Caco-2 (cell line): Measurements from ENCODE around the gene LAMP5. TPM values are rescaled to one million over a fixed set of nuclear protein-coding genes. Genes with fewer than 3 reads are reported as not detected.

Source experiments
- BruUV-seq: library from RNA; stranded (reverse); fragments of 400-500 nt; replicated peaks from 2 replicates; lab custom pipeline; 2021; lab: Mats Ljungman, UMichigan
- CTCF ChIA-PET: fragments of 300-600 bp; sonication (Branson Sonifier 250); formaldehyde crosslinking; loops from one replicate; lab custom pipeline; 2022; ENCODE audit warnings: antibody characterized with exemption; lab: Charles Lee
- POLR2A ChIA-PET: fragments of 300-600 bp; sonication (Branson Sonifier 250); formaldehyde crosslinking; loops from one replicate; lab custom pipeline; 2022; ENCODE audit warnings: antibody characterized with exemption; lab: Charles Lee
- DNase-seq, 2 experiments: peaks; one replicate each; pipeline versions ENCODE4 v3.0.0 to v3.0.0-alpha.2; 2020 to 2022
- H3K27me3 ChIP-seq: replicated peaks from 2 replicates; pipeline ENCODE4 v1.6.0; 2011; ENCODE audit warnings: low read length; ENCODE audit not compliant: control insufficient read depth, insufficient read depth
- H3K36me3 ChIP-seq: 2 replicates; pipeline ENCODE4 v1.5.1; 2011; ENCODE audit warnings: low read length; ENCODE audit not compliant: control insufficient read depth, insufficient read depth
- H3K4me1 ChIP-seq: fragments of 250-450 bp; sonication (Bioruptor Pico); 2 replicates; pipeline ENCODE4 v1.5.1; 2020; ENCODE audit warnings: mild to moderate bottlenecking
- H3K4me3 ChIP-seq: 2 replicates; pipeline ENCODE4 v1.5.1; 2011; ENCODE audit warnings: low read depth, mild to moderate bottlenecking, control low read depth, low read length
- H3K9me3 ChIP-seq: fragments of 250-450 bp; sonication (Bioruptor Pico); 2 replicates; pipeline ENCODE4 v1.5.1; 2020; ENCODE audit warnings: mild to moderate bottlenecking, moderate library complexity
- H3K27ac Mint-ChIP-seq: one replicate; pipeline ENCODE4 v1.8.0; 2022; ENCODE audit warnings: mixed read lengths; ENCODE audit not compliant: unreplicated experiment
- H3K27me3 Mint-ChIP-seq: one replicate; pipeline ENCODE4 v1.8.0; 2022; ENCODE audit warnings: mixed read lengths; ENCODE audit not compliant: insufficient read depth, unreplicated experiment
- H3K36me3 Mint-ChIP-seq: one replicate; pipeline ENCODE4 v1.8.0; 2022; ENCODE audit warnings: mild to moderate bottlenecking, mixed read lengths; ENCODE audit not compliant: insufficient read depth, unreplicated experiment
- H3K4me1 Mint-ChIP-seq: one replicate; pipeline ENCODE4 v1.8.0; 2022; ENCODE audit warnings: low read depth, mixed read lengths; ENCODE audit not compliant: unreplicated experiment
- H3K4me3 Mint-ChIP-seq: one replicate; pipeline ENCODE4 v1.8.0; 2022; ENCODE audit warnings: mild to moderate bottlenecking, moderate library complexity, mixed read lengths; ENCODE audit not compliant: unreplicated experiment
- H3K9me3 Mint-ChIP-seq: one replicate; pipeline ENCODE4 v1.8.0; 2022; ENCODE audit warnings: mixed read lengths; ENCODE audit not compliant: unreplicated experiment
- intact Hi-C: fragments of 100-400 bp; cut with micrococcal nuclease; formaldehyde crosslinking; loops from one replicate; pipeline ENCODE4 v1.10.0; 2022; ENCODE audit not compliant: unreplicated experiment
- total RNA-seq: library from RNA; stranded (reverse); gene quantifications from 2 replicates; pipeline ENCODE4 v1.2.3, GENCODE V29; 2022
- TF ChIP-seq, protein P1 (sequence below), 2 experiments: fragments of 200-600 bp in 1 of 2; IDR thresholded peaks; 1 replicate in 1 of 2; 2 replicates in 1 of 2; pipeline versions ENCODE4 v1.5.1 to v1.8.0; 2011 to 2022; ENCODE audit warnings: antibody characterized with exemption in 1 of 2, control low read depth in 1 of 2, inconsistent platforms in 1 of 2, low read depth in 1 of 2, low read length in 1 of 2, mild to moderate bottlenecking in 1 of 2, moderate library complexity in 1 of 2; ENCODE audit not compliant: insufficient read depth in 1 of 2, severe bottlenecking in 1 of 2, unreplicated experiment in 1 of 2

The LAMP5 gene
- total RNA-seq, 1 experiment from 2014 or later = not detected

DNA sequence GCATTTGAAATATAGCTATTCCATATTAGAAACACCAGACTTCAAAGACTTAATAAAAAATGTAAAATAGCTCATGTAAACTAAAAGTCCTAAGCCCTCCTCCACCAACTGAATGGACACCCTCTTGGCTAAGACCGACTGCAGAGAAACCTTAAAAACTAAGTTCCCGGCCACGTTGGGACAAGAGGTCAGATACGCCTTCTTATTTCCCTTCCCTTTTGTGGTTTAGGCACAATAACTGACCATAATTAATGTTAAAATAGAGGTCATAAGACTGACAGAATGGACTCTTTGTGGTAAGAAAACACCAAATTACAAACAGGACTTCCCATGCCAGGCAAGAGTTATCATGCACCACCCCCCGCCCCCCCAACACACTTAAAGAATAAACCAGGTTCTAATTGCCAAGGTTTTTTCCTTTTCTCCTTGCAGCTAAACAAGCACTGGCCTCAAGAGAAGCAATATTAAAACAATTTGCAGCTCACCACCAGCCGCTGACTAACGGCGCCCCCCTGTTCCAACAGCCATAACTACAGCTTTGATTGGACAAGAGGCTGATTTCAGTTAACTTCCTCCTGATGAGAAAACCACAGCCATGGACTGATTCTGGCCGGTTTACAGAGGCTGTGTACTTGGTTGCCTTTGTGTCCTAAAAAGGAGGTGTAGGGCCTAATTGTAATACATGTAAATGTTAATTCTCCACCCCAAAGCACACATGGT is 10.7 kb upstream of the LAMP5 start:
- no peak overlapping the region for H3K4me3 ChIP-seq
- Mint-ChIP-seq H3K4me1 (no peaks in the 10 kb centered on the region), H3K9me3 (no peaks in the 10 kb centered on the region), H3K27me3 (peaks cover 3% of the 10 kb centered on the region), H3K36me3 (no peaks in the 10 kb centered on the region), H3K4me3 (no peak overlapping the region), H3K27ac (no peak overlapping the region)
- TF ChIP-seq, protein P1, sequence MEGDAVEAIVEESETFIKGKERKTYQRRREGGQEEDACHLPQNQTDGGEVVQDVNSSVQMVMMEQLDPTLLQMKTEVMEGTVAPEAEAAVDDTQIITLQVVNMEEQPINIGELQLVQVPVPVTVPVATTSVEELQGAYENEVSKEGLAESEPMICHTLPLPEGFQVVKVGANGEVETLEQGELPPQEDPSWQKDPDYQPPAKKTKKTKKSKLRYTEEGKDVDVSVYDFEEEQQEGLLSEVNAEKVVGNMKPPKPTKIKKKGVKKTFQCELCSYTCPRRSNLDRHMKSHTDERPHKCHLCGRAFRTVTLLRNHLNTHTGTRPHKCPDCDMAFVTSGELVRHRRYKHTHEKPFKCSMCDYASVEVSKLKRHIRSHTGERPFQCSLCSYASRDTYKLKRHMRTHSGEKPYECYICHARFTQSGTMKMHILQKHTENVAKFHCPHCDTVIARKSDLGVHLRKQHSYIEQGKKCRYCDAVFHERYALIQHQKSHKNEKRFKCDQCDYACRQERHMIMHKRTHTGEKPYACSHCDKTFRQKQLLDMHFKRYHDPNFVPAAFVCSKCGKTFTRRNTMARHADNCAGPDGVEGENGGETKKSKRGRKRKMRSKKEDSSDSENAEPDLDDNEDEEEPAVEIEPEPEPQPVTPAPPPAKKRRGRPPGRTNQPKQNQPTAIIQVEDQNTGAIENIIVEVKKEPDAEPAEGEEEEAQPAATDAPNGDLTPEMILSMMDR (IDR thresholded peaks at IDR 0.05; ENCODE audit: insufficient read depth in 1 of 2, low read depth in 1 of 2, low read length in 1 of 2, severe bottlenecking in 1 of 2, unreplicated experiment in 1 of 2) = no peak
- H3K27me3 ChIP-seq = no peaks in the 10 kb centered on the region; the same call in 1 of the 2 replicates
- H3K9me3 ChIP-seq = no peaks in the 10 kb centered on the region
- intact Hi-C loops = no loop called here
- no peaks in the 10 kb centered on the region for H3K36me3 ChIP-seq
- DNase-seq = no peak
- POLR2A ChIA-PET = no interaction called here
- no peaks in the 10 kb centered on the region for H3K4me1 ChIP-seq
- CTCF ChIA-PET = interaction anchor here (0.6 kb wide), 1 partner anchor 70 kb away, joined by 3 read pairs; no protein-coding TSS in a partner anchor
- no TSS peak for BruUV-seq

- TF ChIP-seq, protein P1 (IDR thresholded peaks at IDR 0.05; ENCODE audit: insufficient read depth in 1 of 2, low read depth in 1 of 2, low read length in 1 of 2, severe bottlenecking in 1 of 2, unreplicated experiment in 1 of 2) = no peak
- no peak for DNase-seq
- Mint-ChIP-seq H3K4me1 (no peaks in the 10 kb centered on the region), H3K9me3 (no peaks in the 10 kb centered on the region), H3K27me3 (peaks cover 4% of the 10 kb centered on the region), H3K36me3 (no peaks in the 10 kb centered on the region), H3K4me3 (no peak overlapping the region), H3K27ac (no peak overlapping the region)
- CTCF ChIA-PET = no interaction called here
- H3K27me3 ChIP-seq = no peaks in the 10 kb centered on the region; the same call in 1 of the 2 replicates
- intact Hi-C loops = no loop called here
- H3K4me1 ChIP-seq = no peaks in the 10 kb centered on the region
- no peak overlapping the region for H3K4me3 ChIP-seq
- POLR2A ChIA-PET = no interaction called here
- no TSS peak for BruUV-seq
- H3K9me3 ChIP-seq = no peaks in the 10 kb centered on the region
- H3K36me3 ChIP-seq = no peaks in the 10 kb centered on the region
Measured at GRCh38 chr20:9506280-9506821, 8.0 kb upstream of the LAMP5 start.

GRCh38 chr20:9506964-9507369 is 7.4 kb upstream of the LAMP5 start:
- BruUV-seq = no TSS peak
- Histone ChIP-seq H3K36me3 (no peaks in the 10 kb centered on the region), H3K4me3 (no peak overlapping the region), H3K4me1 (no peaks in the 10 kb centered on the region), H3K9me3 (no peaks in the 10 kb centered on the region), H3K27me3 (no peaks in the 10 kb centered on the region; the same call in 1 of the 2 replicates)
- TF ChIP-seq, protein P1 (IDR thresholded peaks at IDR 0.05; ENCODE audit: insufficient read depth in 1 of 2, low read depth in 1 of 2, low read length in 1 of 2, severe bottlenecking in 1 of 2, unreplicated experiment in 1 of 2) = no peak
- Mint-ChIP-seq H3K27me3 (peaks cover 7% of the 10 kb centered on the region), H3K36me3 (no peaks in the 10 kb centered on the region), H3K4me1 (no peaks in the 10 kb centered on the region), H3K4me3 (no peak overlapping the region), H3K9me3 (no peaks in the 10 kb centered on the region), H3K27ac (no peak overlapping the region)
- DNase-seq = no peak
- ChIA-PET CTCF (no interaction called here), POLR2A (no interaction called here)
- intact Hi-C loops = no loop called here
